ENCODE results near the gene H6PD. TPM values are rescaled to one million over a fixed set of nuclear protein-coding genes. Genes with fewer than 3 reads are reported as not detected.

The H6PD gene
- total and polyA plus RNA-seq, 9 of the 15 experiments (the other 6 are each of a cell fraction or from before 2014, with no cell fraction given) = 0.04 to 2.5 (median 0.95) TPM

- peak; percentile 82 for TF ChIP-seq HMGN3 (IDR thresholded peaks at IDR 0.05; ENCODE audit: borderline replicate concordance, extremely low read depth, insufficient read length, low read depth, low read length)
- no peak for TF ChIP-seq NEUROD1 (IDR thresholded peaks at IDR 0.05; ENCODE audit: borderline replicate concordance, low read depth, low read length, partially characterized antibody)
- peak; percentile 86 for TF ChIP-seq ELF1 (tag; IDR thresholded peaks at IDR 0.05)
- peak; percentile 98 for TF ChIP-seq CBX1 (IDR thresholded peaks at IDR 0.05; ENCODE audit: low read depth)
- peak; percentile 77; the same call in 1 of the 2 replicates for TF ChIP-seq TOE1 (IDR thresholded peaks at IDR 0.05; ENCODE audit: borderline replicate concordance)
- no peak for TF ChIP-seq TOE1 (CRISPR knock-in tag; IDR thresholded peaks at IDR 0.05; ENCODE audit: borderline replicate concordance, low read depth)
- TF ChIP-seq SP1 (CRISPR knock-in tag; IDR thresholded peaks at IDR 0.05) = peak; percentile 89; the same call in 1 of the 2 replicates
- no peak for TF ChIP-seq ZNF445 (CRISPR knock-in tag; IDR thresholded peaks at IDR 0.05; ENCODE audit: low read depth)
- peak; percentile 28; the same call in 1 of the 2 replicates for TF ChIP-seq ERF (CRISPR knock-in tag; IDR thresholded peaks at IDR 0.05)
- TF ChIP-seq NR2C2 (CRISPR knock-in tag; IDR thresholded peaks at IDR 0.05) = peak; percentile 18; the same call in 1 of the 2 replicates
- peak; percentile 72 for TF ChIP-seq NR2C2 (tag; IDR thresholded peaks at IDR 0.05)
- peak; percentile 1; the same call in 1 of the 2 replicates for TF ChIP-seq SPI1 (IDR thresholded peaks at IDR 0.05; ENCODE audit: borderline replicate concordance, low read depth, low read length)
- TF ChIP-seq MTA1 (IDR thresholded peaks at IDR 0.05; ENCODE audit: borderline replicate concordance) = peak; percentile 84; the same call in 1 of the 2 replicates
- TF ChIP-seq FOXA3 (CRISPR knock-in tag; conservative IDR thresholded peaks at IDR 0.05 in 1 of 2, IDR thresholded peaks at IDR 0.05 in 1 of 2) = 0 out of 4 replicates have a peak, but pooled peaks of 1 of the 2 experiments have one; percentile 36
- TF ChIP-seq ZBTB8A (IDR thresholded peaks at IDR 0.05; ENCODE audit: partially characterized antibody) = no peak
- TF ChIP-seq KLF1 (tag; IDR thresholded peaks at IDR 0.05) = peak; percentile 43; the same call in 1 of the 2 replicates
- peak; percentile 64; the same call in 1 of the 2 replicates for TF ChIP-seq ILF3 (IDR thresholded peaks at IDR 0.05; ENCODE audit: borderline replicate concordance)
- peak; percentile 80 for TF ChIP-seq POLR2A (conservative IDR thresholded peaks at IDR 0.05)
- peak; percentile 87 to 98 for TF ChIP-seq E2F6 (IDR thresholded peaks at IDR 0.05; ENCODE audit: borderline replicate concordance in 1 of 2, extremely low read depth in 1 of 2, insufficient read depth in 1 of 2, insufficient read length in 1 of 2, low read depth in 1 of 2, low read length in 1 of 2, poor library complexity in 1 of 2, severe bottlenecking in 1 of 2)
- TF ChIP-seq, protein P1, sequence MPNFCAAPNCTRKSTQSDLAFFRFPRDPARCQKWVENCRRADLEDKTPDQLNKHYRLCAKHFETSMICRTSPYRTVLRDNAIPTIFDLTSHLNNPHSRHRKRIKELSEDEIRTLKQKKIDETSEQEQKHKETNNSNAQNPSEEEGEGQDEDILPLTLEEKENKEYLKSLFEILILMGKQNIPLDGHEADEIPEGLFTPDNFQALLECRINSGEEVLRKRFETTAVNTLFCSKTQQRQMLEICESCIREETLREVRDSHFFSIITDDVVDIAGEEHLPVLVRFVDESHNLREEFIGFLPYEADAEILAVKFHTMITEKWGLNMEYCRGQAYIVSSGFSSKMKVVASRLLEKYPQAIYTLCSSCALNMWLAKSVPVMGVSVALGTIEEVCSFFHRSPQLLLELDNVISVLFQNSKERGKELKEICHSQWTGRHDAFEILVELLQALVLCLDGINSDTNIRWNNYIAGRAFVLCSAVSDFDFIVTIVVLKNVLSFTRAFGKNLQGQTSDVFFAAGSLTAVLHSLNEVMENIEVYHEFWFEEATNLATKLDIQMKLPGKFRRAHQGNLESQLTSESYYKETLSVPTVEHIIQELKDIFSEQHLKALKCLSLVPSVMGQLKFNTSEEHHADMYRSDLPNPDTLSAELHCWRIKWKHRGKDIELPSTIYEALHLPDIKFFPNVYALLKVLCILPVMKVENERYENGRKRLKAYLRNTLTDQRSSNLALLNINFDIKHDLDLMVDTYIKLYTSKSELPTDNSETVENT (CRISPR knock-in tag; IDR thresholded peaks at IDR 0.05) = peak; percentile 96
- TF ChIP-seq ZNF766 (CRISPR knock-in tag; conservative IDR thresholded peaks at IDR 0.05) = peak; percentile 91
- 0 out of 2 replicates have a peak, but pooled peaks have one; percentile 70 for TF ChIP-seq MIER1 (IDR thresholded peaks at IDR 0.05; ENCODE audit: low read depth)
- TF ChIP-seq MXI1 (IDR thresholded peaks at IDR 0.05; ENCODE audit: low read depth, low read length) = 0 out of 2 replicates have a peak, but pooled peaks have one; percentile 24
These were observed at the start of gene H6PD (continued) for GRCh38 chr1:9234223-9235095.
